Activated naive CD4-positive, alpha-beta T cell treated with anti-CD3 and anti-CD28 coated beads, Interleukin-2, amount 50 U/mL, for 16 hours (primary cell): ENCODE data around the gene CARNS1.

ENCODE experiments used
- DNase-seq: peaks from one replicate; pipeline ENCODE4 v3.0.0-alpha.2; 2020

CARNS1 gene

DNA sequence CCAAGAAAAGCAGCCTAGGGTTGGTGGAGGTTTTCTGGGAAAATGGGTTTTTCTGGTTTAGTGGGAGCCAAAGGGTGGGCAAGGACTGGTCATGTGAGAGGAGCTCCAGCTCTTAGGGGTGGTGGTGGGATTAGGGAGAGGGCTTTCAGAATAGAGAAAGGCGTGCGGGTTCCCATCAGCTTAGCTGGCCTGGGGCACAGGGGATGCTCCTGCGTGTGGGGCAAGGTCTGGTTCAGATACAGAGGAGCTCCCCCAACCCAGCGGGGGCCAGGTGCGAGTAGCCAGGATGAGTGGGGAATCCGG, 52.9 kb downstream of the CARNS1 start:
- DNase-seq, result no peak

DNA sequence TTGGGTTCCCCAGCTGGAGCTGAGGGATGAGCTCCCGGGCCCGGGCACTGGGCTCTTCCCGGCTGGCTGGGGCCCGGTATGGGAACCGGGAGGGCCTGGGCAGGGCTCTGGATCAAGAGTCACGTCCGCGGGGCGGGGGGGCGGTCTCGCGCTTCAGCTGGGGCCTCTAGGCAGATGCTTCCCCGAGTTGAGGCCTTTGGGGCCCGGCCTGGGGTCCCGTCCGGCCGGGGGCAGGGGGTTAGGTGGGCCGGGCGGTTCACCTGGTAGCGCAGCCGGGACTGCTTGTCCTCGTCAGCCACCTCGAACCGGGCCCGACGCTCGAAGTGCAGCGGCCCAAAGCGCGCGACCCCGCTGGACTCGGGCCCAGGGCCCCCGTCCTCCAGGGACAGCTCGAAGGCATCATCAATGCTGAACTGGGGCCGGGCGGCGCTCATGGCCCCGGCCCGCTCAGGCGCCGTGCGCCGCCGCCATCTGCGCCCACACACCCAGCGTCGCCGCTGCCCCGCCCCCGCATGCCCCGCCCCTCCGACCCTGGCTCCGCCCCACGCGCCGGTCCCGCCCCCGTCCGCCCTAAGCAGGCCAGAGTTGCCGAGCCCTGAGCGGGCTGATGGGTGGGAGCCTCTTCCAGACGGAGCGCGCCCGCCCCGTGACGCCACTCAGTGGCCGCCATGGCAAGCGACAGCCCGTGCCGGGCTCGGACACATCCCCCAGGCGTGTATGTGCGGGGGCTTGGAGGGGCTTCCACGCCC, 53.5 kb downstream of the CARNS1 start, which contains the start of gene TMEM134:
Gene TMEM134, minus strand, starts transcription at position 493 of the 749 bp plus-strand sequence. Its CDS starts 59 bp downstream, at position 434.
- DNase-seq, result peak; percentile 89

DNA sequence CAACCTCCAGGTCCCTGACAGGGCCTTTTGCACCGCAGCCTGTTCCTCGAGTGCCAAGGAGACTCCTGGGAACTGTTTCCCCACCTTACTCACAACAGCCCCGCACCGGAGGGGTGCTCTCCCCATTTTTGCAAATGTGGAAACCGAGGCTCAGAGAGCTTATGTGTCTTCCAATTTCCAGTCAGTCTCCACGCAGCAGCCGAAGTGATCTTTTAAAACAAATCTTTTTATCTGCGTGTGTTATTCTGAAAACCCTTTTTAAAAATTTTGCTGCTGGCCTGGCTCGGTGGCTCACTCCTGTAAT, 54.0 kb downstream of the CARNS1 start:
- DNase-seq, result no peak

DNA sequence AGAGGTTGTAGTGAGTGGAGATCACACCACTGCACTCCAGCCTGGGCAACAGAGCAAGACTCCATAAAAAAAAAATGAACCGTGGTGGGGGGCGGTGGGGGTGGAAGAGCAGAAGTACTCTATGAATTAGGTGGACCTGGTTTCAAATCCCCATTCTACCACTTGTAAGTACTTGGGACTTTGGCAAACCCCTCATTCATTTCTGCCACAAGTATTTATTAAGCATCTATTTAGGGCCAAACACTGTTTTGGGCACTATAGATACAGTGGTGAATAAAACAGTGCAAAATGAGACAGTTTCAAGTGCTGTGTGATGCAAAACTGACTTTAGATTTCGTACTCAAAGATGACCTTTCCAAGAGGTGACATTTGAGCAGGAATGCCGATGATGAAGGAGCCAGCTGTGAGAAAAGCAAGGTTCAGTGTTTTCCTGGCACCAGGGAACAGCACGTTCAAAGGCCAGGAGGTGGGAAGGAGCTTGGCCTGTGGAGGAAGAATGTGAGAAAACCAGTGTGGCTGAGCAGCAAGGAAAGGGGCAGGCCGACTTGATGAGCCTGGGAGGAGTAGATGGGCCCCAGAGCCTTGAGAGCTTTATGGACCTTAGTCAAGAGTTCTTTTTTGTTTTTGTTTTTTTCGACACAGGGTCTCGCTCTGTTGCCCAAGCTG, 55.0 kb downstream of the CARNS1 start:
- no peak for DNase-seq

DNA sequence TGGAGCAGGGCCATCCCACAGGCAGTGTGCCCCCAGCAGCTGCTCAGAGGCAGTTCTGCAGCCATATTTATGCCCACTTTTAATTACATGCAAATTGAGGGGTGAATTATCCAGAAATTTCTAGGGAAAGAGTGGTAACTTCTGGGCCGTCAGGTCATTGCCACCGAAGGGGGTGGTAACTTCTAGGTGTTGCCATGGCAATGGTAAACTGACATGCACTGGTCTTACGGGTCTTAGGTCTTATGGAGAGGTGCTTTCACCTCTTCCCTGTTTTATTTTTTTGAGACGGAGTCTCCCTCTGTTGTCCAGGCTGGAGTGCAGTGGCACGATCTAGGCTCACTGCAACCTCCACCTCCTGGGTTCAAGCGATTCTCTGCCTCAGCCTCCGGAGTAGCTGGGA, 57.4 kb downstream of the CARNS1 start:
- DNase-seq, result no peak
